A673 (cell line): ENCODE results near the gene CDK3.

ENCODE experiments used
- EZH2 ChIP-seq: fragments of 200-600 bp; sonication (generic); IDR thresholded peaks from 2 replicates; pipeline ENCODE4 v1.6.1; 2017; ENCODE audit warnings: borderline replicate concordance, low read depth, mild to moderate bottlenecking, mixed read lengths, antibody characterized with exemption, low read length; ENCODE audit not compliant: poor library complexity, severe bottlenecking
- TF ChIP-seq, protein P1 (sequence below): fragments of 300-800, 200-600 bp; sonication (generic); conservative IDR thresholded peaks from 2 replicates; pipeline ENCODE4 v1.5.1; 2017; ENCODE audit warnings: low read depth, mild to moderate bottlenecking, antibody characterized with exemption, low read length, moderate library complexity, mixed read lengths

DNA sequence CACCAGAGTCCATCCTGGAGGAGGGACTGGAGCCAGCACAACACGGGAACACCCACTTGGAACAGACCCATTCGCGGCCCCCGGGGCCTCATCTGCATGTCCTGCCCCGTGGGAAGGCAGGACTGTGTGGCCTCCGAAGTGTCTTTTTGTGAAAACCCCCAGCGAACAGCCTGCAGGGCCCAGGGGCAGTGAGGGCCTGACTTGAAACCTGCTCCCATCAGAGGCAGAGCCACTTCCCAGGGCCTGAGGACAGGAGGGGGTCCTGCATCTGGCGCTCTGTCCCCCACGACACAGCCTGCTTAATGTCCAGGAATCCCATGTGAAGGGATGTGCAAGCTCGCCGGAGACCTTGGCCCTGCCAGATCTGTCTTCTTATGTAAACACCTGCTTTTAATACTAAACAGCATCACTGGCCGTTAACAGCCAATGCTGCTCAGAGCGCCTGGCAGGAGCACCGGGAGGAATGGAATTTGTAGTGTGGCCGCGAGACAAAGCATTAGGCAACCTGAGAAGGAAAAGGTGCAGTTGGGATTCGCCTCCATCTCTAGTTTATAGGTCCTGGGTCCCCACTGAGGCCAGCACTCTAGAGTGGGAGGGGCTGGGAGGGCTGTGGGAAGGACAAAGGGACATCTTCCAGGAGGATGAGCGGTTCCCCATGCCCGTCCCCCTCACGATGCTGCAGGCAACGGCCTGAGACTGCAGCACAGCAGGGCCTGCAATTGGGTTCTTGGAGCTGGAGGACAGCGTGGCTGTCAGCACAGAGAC is 36.0 kb downstream of the CDK3 start:
- TF ChIP-seq, protein P1, sequence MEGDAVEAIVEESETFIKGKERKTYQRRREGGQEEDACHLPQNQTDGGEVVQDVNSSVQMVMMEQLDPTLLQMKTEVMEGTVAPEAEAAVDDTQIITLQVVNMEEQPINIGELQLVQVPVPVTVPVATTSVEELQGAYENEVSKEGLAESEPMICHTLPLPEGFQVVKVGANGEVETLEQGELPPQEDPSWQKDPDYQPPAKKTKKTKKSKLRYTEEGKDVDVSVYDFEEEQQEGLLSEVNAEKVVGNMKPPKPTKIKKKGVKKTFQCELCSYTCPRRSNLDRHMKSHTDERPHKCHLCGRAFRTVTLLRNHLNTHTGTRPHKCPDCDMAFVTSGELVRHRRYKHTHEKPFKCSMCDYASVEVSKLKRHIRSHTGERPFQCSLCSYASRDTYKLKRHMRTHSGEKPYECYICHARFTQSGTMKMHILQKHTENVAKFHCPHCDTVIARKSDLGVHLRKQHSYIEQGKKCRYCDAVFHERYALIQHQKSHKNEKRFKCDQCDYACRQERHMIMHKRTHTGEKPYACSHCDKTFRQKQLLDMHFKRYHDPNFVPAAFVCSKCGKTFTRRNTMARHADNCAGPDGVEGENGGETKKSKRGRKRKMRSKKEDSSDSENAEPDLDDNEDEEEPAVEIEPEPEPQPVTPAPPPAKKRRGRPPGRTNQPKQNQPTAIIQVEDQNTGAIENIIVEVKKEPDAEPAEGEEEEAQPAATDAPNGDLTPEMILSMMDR: no peak
- no peak for TF ChIP-seq EZH2
